ENCODE results near the gene GRB7. TPM values are rescaled to one million over a fixed set of nuclear protein-coding genes. Genes with fewer than 3 reads are reported as not detected.

Gene GRB7
- total and polyA plus RNA-seq, 10 of the 15 experiments (the other 5 are each of a cell fraction or from before 2014, with no cell fraction given) = 0.05 to 0.34 (median 0.19) TPM; not detected in 4

- ChIA-PET SMC1A (ENCODE audit: uncharacterized antibody, unreplicated experiment) (no interaction called here), CTCF (interaction anchor here (0.5 kb wide), 1 partner anchor 20 kb away, joined by 3 read pairs; no protein-coding TSS in a partner anchor), RAD21 (ENCODE audit: unreplicated experiment) (no interaction called here), POLR2A (no interaction called here)
- ATAC-seq (no peak), DNase-seq (ENCODE audit: low read depth, low spot score) (no peak), FAIRE-seq (no peak)
- no peak overlapping the region for H3K4me3 ChIP-seq
- BruUV-seq (replicated peaks) = no TSS peak
- WGBS (ENCODE audit: insufficient coverage, insufficient replicate concordance, low lambda C conversion rate, missing lambda C conversion rate) = 73% methylated on average over 12 of the region's 12 CpGs
- H3K4me1 ChIP-seq (ENCODE audit: control insufficient read depth, insufficient read depth, low read length) = peaks cover 11% of the 10 kb centered on the region
- no peaks in the 10 kb centered on the region for H3K36me3 ChIP-seq (ENCODE audit: control insufficient read depth in 2 of 2, insufficient read depth in 2 of 2, low read length in 1 of 2)
- intact Hi-C loops (cut with micrococcal nuclease; ENCODE audit: unreplicated experiment) = no loop called here
- no peaks in the 10 kb centered on the region for H3K79me2 ChIP-seq (ENCODE audit: control insufficient read depth, insufficient read depth, low read length)
- no peak overlapping the region for H3K4me2 ChIP-seq (ENCODE audit: control insufficient read depth, insufficient read depth)
- H3K9ac ChIP-seq (ENCODE audit: control insufficient read depth, insufficient read depth, low read length) = no peak overlapping the region
- H3K27ac ChIP-seq (ENCODE audit: control insufficient read depth, insufficient read depth) = no peak overlapping the region
- in situ Hi-C loops (cut with MboI) = no loop called here
- H3K27me3 ChIP-seq (replicated peaks in 1 of 2; ENCODE audit: control insufficient read depth in 2 of 2, insufficient read depth in 2 of 2, low read length in 1 of 2) = peaks cover 0 to 5% of the 10 kb centered on the region in 2 experiments; a peak in 3 of 4 replicates
- H2AFZ ChIP-seq (ENCODE audit: control insufficient read depth, low read depth, low read length) = no peak overlapping the region
- TF ChIP-seq ZBTB33 (IDR thresholded peaks at IDR 0.05) (no peak), RAD21 (IDR thresholded peaks at IDR 0.05; ENCODE audit: insufficient read depth, low read depth, low read length) (no peak), RELA (IDR thresholded peaks at IDR 0.05; ENCODE audit: borderline replicate concordance, partially characterized antibody) (no peak), MEF2A (IDR thresholded peaks at IDR 0.05; ENCODE audit: insufficient read depth, low read depth, low read length) (no peak), BHLHE40 (IDR thresholded peaks at IDR 0.05; ENCODE audit: borderline replicate concordance in 1 of 2, low read depth in 2 of 2, low read length in 1 of 2) (no peak), SIX5 (IDR thresholded peaks at IDR 0.05; ENCODE audit: low read depth, low read length, severe bottlenecking) (no peak), ZNF274 (IDR thresholded peaks at IDR 0.05; ENCODE audit: insufficient read depth, insufficient read length) (no peak), GABPA (IDR thresholded peaks at IDR 0.05; ENCODE audit: low read depth) (no peak), SUZ12 (IDR thresholded peaks at IDR 0.05; ENCODE audit: unreplicated experiment) (no peak), REST (IDR thresholded peaks at IDR 0.05; ENCODE audit: low read depth, low read length) (no peak), MAX (IDR thresholded peaks at IDR 0.05; ENCODE audit: low read depth, low read length) (no peak), LARP7 (IDR thresholded peaks at IDR 0.05) (no peak), YY1 (IDR thresholded peaks at IDR 0.05; ENCODE audit: low read depth, low read length) (no peak), POLR2AphosphoS5 (IDR thresholded peaks at IDR 0.05; ENCODE audit: low read length) (no peak)
- H4K20me1 ChIP-seq (ENCODE audit: control insufficient read depth, insufficient read depth) = no peaks in the 10 kb centered on the region
- no peaks in the 10 kb centered on the region for H3K9me3 ChIP-seq (replicated peaks; ENCODE audit: control insufficient read depth, insufficient read depth, low read length)
Measured at GRCh38 chr17:39705786-39706348, 31.9 kb upstream of the GRB7 start.
